C4-2B (cell line): ENCODE measurements around the gene SSBP2.

Experiments used
- H3K27ac ChIP-seq: fragments of 450-650 bp; 2 replicates; pipeline ENCODE4 v1.5.1; 2017
- ZFX ChIP-seq: fragments of 450-650 bp; IDR thresholded peaks from 2 replicates; pipeline ENCODE4 v1.6.1; 2017
- TF ChIP-seq, protein P1 (sequence below): fragments of 450-650 bp; conservative IDR thresholded peaks from 2 replicates; pipeline ENCODE4 v1.5.1; 2017; ENCODE audit warnings: mild to moderate bottlenecking

SSBP2 gene

GRCh38 chr5:81751009-81751835 lies at the start of gene SSBP2:
TSS of gene SSBP2 (minus strand) at chr5:81751097. CDS start at chr5:81751042, 55 bp downstream.
- TF ChIP-seq, protein P1, sequence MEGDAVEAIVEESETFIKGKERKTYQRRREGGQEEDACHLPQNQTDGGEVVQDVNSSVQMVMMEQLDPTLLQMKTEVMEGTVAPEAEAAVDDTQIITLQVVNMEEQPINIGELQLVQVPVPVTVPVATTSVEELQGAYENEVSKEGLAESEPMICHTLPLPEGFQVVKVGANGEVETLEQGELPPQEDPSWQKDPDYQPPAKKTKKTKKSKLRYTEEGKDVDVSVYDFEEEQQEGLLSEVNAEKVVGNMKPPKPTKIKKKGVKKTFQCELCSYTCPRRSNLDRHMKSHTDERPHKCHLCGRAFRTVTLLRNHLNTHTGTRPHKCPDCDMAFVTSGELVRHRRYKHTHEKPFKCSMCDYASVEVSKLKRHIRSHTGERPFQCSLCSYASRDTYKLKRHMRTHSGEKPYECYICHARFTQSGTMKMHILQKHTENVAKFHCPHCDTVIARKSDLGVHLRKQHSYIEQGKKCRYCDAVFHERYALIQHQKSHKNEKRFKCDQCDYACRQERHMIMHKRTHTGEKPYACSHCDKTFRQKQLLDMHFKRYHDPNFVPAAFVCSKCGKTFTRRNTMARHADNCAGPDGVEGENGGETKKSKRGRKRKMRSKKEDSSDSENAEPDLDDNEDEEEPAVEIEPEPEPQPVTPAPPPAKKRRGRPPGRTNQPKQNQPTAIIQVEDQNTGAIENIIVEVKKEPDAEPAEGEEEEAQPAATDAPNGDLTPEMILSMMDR = no peak
- TF ChIP-seq ZFX = peak; percentile 56; the same call in 1 of the 2 replicates
- peak within 1 kb of the TSS; percentile 88 for H3K27ac ChIP-seq

DNA sequence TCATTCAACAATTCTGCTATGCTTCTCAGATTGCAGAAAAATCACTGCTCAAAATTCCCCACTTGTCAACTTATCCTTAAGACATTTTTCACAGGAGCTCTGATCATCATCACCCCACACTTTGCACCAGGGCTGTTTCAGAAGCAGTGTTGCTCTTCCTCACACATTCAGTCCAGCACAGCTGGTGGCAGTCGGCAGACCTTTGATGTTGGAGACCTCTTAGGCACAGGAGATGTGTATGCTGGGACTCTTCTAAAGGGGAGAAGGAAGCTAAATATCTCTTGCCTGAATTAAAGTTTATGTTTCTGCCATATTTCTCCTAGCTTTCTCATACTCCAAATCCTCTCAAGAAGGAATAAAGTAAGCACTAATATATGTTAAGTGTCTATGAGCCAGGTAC lies 44.8 kb upstream of the SSBP2 start:
- TF ChIP-seq ZFX = no peak
- TF ChIP-seq, protein P1 = no peak
- no peak overlapping the region for H3K27ac ChIP-seq

DNA sequence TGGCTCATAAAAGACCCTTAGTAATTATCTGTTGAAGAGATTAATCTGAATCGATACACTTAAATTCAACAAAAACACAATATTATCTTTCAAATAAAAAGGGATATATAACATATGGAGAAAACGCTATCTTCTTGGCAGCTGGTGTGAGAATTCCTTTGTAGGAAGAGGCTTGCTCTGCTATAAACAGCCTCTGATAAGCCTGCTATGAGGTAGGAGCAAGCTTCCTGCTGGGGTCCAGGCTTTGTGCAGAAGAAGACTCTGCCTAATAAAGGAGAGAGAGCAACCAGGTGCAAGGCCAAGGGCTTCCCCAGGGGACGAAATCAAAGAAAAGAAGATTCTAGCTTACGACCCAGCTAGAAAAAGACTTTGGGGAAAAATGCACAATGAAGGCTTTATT lies 43.3 kb upstream of the SSBP2 start:
- TF ChIP-seq, protein P1 = no peak
- TF ChIP-seq ZFX = no peak
- no peak overlapping the region for H3K27ac ChIP-seq

GRCh38 chr5:81790336-81790735 lies 39.4 kb upstream of the SSBP2 start:
- TF ChIP-seq, protein P1 = no peak
- no peak for TF ChIP-seq ZFX
- no peak overlapping the region for H3K27ac ChIP-seq

DNA sequence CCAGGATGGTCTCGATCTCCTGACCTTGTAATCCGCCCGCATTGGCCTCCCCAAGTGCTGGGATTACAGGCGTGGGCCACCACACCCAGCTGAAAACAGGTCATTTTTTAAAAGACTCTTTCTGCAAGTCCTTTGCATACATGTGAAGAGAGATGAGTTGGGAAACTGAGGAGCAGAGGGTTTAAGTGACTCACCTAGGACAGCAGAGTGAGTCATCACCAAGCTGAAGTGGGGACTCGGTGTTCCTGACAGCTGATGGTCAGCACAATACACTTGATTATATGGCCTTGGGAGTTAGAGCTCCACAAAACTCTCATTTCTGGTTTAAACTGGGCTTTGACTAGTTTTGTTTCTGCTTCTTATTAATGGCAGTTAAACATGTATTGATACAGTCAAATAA lies 38.1 kb upstream of the SSBP2 start:
- H3K27ac ChIP-seq = no peak overlapping the region

GRCh38 chr5:81788329-81788728 lies 37.4 kb upstream of the SSBP2 start:
- no peak overlapping the region for H3K27ac ChIP-seq
- no peak for TF ChIP-seq ZFX
- TF ChIP-seq, protein P1 = no peak

More for the DNA sequence above, 38.1 kb upstream of the SSBP2 start:
- TF ChIP-seq, protein P1 = no peak
- no peak for TF ChIP-seq ZFX

- H3K27ac ChIP-seq = no peak overlapping the region
Observed at GRCh38 chr5:81787474-81788242, 36.8 kb upstream of the SSBP2 start.

More at GRCh38 chr5:81787474-81788242, 36.8 kb upstream of the SSBP2 start:
- TF ChIP-seq, protein P1 = no peak
- no peak for TF ChIP-seq ZFX
